Heart right ventricle (tissue), 16 donors: Measurements from ENCODE around the gene XAGE3. TPM values are rescaled to one million over a fixed set of nuclear protein-coding genes. Genes with fewer than 3 reads are reported as not detected.
"Not testable (repeated sequence)": the region's sequence is repeated elsewhere in the genome, so short reads cannot be mapped to it uniquely, and the experiment has no call there.

Source experiments
- ATAC-seq, 8 donors: fragments of 200-7000 bp; cut with Tn5 transposase; one replicate each; pipeline ENCODE4 v1.9.1; 2020; ENCODE audit warnings: mild to moderate bottlenecking in 8 of 8, moderate library complexity in 8 of 8, moderate number of reproducible peaks in 1 of 8
- DNase-seq, 2 donors: peaks; one replicate each; pipeline ENCODE4 v3.0.0-alpha.2; 2020
- H3K27ac ChIP-seq, 10 donors: fragments of 200-600 bp; sonication (generic) in 2 of 10; one replicate each; pipeline versions ENCODE4 v1.5.0 to v1.8.0; 2020 to 2022; ENCODE audit warnings: mild to moderate bottlenecking in 3 of 10
- H3K27me3 ChIP-seq, 7 donors: fragments of 200-600 bp; one replicate each; pipeline ENCODE4 v1.8.0; 2021 to 2022; ENCODE audit warnings: mild to moderate bottlenecking in 2 of 7
- H3K36me3 ChIP-seq, 9 donors: fragments of 200-600 bp; sonication (generic) in 1 of 9; one replicate each; pipeline versions ENCODE4 v1.5.0 to v1.8.0; 2020 to 2022; ENCODE audit warnings: mild to moderate bottlenecking in 2 of 9
- H3K4me1 ChIP-seq, 9 donors: fragments of 200-600 bp; sonication (generic) in 1 of 9; one replicate each; pipeline versions ENCODE4 v1.5.0 to v1.8.0; 2020 to 2022; ENCODE audit warnings: mild to moderate bottlenecking in 4 of 9
- H3K4me3 ChIP-seq, 10 donors: fragments of 200-600 bp; sonication (generic) in 2 of 10; one replicate each; pipeline versions ENCODE4 v1.5.0 to v1.8.0; 2020 to 2022; ENCODE audit warnings: mild to moderate bottlenecking in 7 of 10, moderate library complexity in 2 of 10
- H3K9me3 ChIP-seq, 11 donors: fragments of 200-600 bp in 10 of 11; sonication (generic) in 2 of 11; one replicate each; pipeline versions ENCODE4 v1.5.0 to v1.8.0; 2013 to 2022; ENCODE audit warnings: mild to moderate bottlenecking in 2 of 11, control low read depth in 1 of 11, moderate library complexity in 1 of 11
- CTCF ChIP-seq, 9 donors: fragments of 200-600 bp; sonication (generic) in 2 of 9; IDR thresholded peaks; one replicate each; pipeline versions ENCODE4 v1.5.0 to v1.8.0; 2021 to 2022; ENCODE audit warnings: antibody characterized with exemption in 9 of 9, mild to moderate bottlenecking in 5 of 9, moderate library complexity in 1 of 9
- WGBS, 2 donors: extraction: QIAGEN DNeasy Blood & Tissue Kit; methylation state at CpG; one replicate each; pipeline ENCODE4 v1.1.7; 2013; ENCODE audit warnings: inconsistent platforms in 1 of 2; 5-methylcytosine and 5-hydroxymethylcytosine counted together
- intact Hi-C, 10 donors: fragments of 100-400 bp; cut with DNase I; formaldehyde crosslinking; loops; one replicate each; pipeline versions ENCODE4 v1.11.1 to v1.14.2; 2022
- polyA plus RNA-seq, 2 donors: library from polyadenylated mRNA; stranded (reverse); fragments of 200-250 nt; gene quantifications; one replicate each; pipeline ENCODE4 v1.2.3, GENCODE V29; 2013
- total RNA-seq, 10 donors: library from RNA; stranded (reverse); fragmentation: NEBNext Ultra II Directional in 3 of 10; extraction: Animal tissue kit (Norgen Biotek cat#: 25700) in 3 of 10; gene quantifications; one replicate each; pipeline versions ENCODE4 v1.2.1 to v1.2.4, GENCODE V29; 2021 to 2023
- donor health status: Arrhythmogenic right ventricular cardiomyopathy.
- donor health status: ischemic (EF 13 %, LVEDD 7.1; RV severe dilation, severe dysfunction).
- donor health status: healthy with polysubstance abuse.
- donor health status: DM: no; HTN: yes; CAD: no.
- donor health status: DM: no; HTN: no; CAD: no.
- donor health status: ischemic (EF 25% LVEDD 6.9; RV normal size, moderate dysfunction).
- donor health status: ischemic (EF 25% LVEDD 5.7; RV mildly dilated, moderate dysfunction).
- donor health status: healthy.
- donor health status: DM: yes; HTN: yes; CAD: no.
- donor health status: Ischemic cardiomyopathy.
- donor health status: ischemic (EF 35%, LVEDD 5.7; RV mildly dilated, moderate dysfunction).
- donor health status: nonischemic (EF 11% LVEDD 7.7; RV severe dilation, severe dysfunction).
- donor health status: DM: yes; HTN: yes; CAD: no.
- donor health status: PGD.
- donor health status: ischemic (EF 29% LVEDD 5.4; RV normal size, mild dysfunction).
- donor health status: nonischemic (EF 23%, LVEDD 6.1; RV moderate dilation, normal function).

The XAGE3 gene
- total and polyA plus RNA-seq, 12 donors = not detected

GRCh38 chrX:52865343-52865998 lies 2.4 kb downstream of the XAGE3 start:
- Histone ChIP-seq H3K27ac (no peak overlapping the region), H3K9me3 (no peaks in the 10 kb centered on the region), H3K27me3 (peaks cover 0 to 80% (median 0%) of the 10 kb centered on the region in 7 donors), H3K36me3 (no peaks in the 10 kb centered on the region), H3K4me3 (no peak overlapping the region), H3K4me1 (no peaks in the 10 kb centered on the region)
- WGBS, 2 donors = 71 to 78% methylated on average over 6 of the region's 6 CpGs
- ATAC-seq (no peak), DNase-seq (no peak)
- intact Hi-C loops = no loop called here
- TF ChIP-seq CTCF (IDR thresholded peaks at IDR 0.05) = no peak

DNA sequence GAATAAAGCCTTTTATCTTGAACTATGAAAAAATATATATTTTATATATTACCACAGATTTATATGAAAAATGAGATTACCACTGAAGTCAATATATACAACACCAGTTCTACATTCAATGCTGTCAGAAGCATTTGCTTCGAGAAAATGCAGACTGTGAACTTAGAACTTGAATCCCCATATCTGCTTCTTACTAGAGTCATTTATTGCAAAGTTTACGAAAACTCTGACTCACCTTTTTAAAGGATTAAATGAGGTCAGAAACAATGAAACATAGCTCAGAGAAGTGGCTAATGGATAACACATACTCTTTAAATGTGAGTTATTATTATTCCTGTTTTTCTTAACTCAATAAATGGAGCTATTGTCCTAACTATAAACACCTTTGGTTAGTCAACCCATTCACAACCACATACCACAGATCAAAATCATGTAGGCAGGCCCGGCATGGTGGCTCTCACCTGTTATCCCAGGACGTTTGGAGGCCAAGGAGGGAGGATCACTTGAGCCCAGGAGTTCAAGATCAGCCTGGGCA lies 10.8 kb downstream of the XAGE3 start:
- WGBS, 2 donors = 57 to 63% methylated on average over 4 of the region's 4 CpGs
- H3K36me3 ChIP-seq, H3K9me3 ChIP-seq, ATAC-seq, H3K4me3 ChIP-seq, H3K4me1 ChIP-seq, intact Hi-C loops, DNase-seq, H3K27ac ChIP-seq: not testable (repeated sequence)
- H3K27me3 ChIP-seq = peaks cover 0 to 75% (median 0%) of the 10 kb centered on the region in 7 donors

GRCh38 chrX:52852110-52852860 lies 15.6 kb downstream of the XAGE3 start:
- Histone ChIP-seq H3K27ac (no peak overlapping the region), H3K9me3 (no peaks in the 10 kb centered on the region), H3K4me1 (no peaks in the 10 kb centered on the region), H3K36me3 (no peaks in the 10 kb centered on the region), H3K27me3 (peaks cover 0 to 84% (median 0%) of the 10 kb centered on the region in 7 donors), H3K4me3 (no peak overlapping the region)
- TF ChIP-seq CTCF (IDR thresholded peaks at IDR 0.05) = no peak
- ATAC-seq (no peak), DNase-seq (no peak)
- 77 to 79% methylated on average over 9 of the region's 9 CpGs for WGBS, 2 donors
- intact Hi-C loops = no loop called here

DNA sequence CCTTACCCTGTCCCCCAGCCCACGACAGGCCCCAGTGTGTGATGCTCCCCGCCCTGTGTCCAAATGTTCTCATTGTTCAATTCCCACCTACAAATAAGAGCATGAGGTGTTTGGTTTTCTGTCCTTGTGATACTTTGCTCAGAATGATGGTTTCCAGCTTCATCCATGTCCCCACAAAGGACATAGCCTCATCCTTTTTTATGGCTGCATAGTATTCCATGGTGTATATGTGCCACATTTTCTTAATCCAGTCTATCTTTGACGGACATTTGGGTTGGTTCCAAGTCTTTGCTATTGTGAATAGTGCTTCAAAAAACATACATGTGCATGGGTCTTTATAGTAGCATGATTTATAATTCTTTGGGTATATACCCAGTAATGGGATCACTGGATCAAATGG lies 24.3 kb downstream of the XAGE3 start:
- ATAC-seq, intact Hi-C loops, H3K27ac ChIP-seq, H3K9me3 ChIP-seq, H3K4me1 ChIP-seq, DNase-seq, H3K36me3 ChIP-seq, H3K4me3 ChIP-seq: not testable (repeated sequence)
- WGBS, 2 donors = 82 to 83% methylated on average over 3 of the region's 3 CpGs
- peaks cover 0 to 24% (median 0%) of the 10 kb centered on the region in 7 donors for H3K27me3 ChIP-seq

- 62 to 72% methylated on average over 2 of the region's 2 CpGs for WGBS, 2 donors
- no peak for TF ChIP-seq CTCF (IDR thresholded peaks at IDR 0.05)
- no peaks in the 10 kb centered on the region for H3K36me3 ChIP-seq
- H3K27me3 ChIP-seq = peaks cover 0 to 32% (median 0%) of the 10 kb centered on the region in 7 donors
- H3K4me3 ChIP-seq = no peak overlapping the region
- no peak overlapping the region for H3K27ac ChIP-seq
- no peak for DNase-seq
- intact Hi-C loops = no loop called here
- H3K9me3 ChIP-seq = peaks cover 0 to 12% (median 0%) of the 10 kb centered on the region in 11 donors
- H3K4me1 ChIP-seq = no peaks in the 10 kb centered on the region
- ATAC-seq = no peak
These were observed 28.7 kb downstream of the XAGE3 start for GRCh38 chrX:52839137-52839536.
